Measurements from ENCODE around the gene PTEN. TPM values are rescaled to one million over a fixed set of nuclear protein-coding genes. Genes with fewer than 3 reads are reported as not detected.
"Not testable (repeated sequence)": the region's sequence is repeated elsewhere in the genome, so short reads cannot be mapped to it uniquely, and the experiment has no call there.

Gene PTEN
- total and polyA plus RNA-seq, 11 donors: 20.1 to 77.7 (median 60.0) TPM

GRCh38 chr10:87850742-87851205 is 12.7 kb upstream of the PTEN start:
- Histone ChIP-seq H3K4me3 (no peak overlapping the region), H3K27me3 (no peaks in the 10 kb centered on the region), H3K36me3 (no peaks in the 10 kb centered on the region), H3K4me1 (peaks cover 0 to 9% (median 0%) of the 10 kb centered on the region in 12 donors), H3K27ac (no peak overlapping the region), H3K9me3 (no peaks in the 10 kb centered on the region)
- no peak for TF ChIP-seq POLR2A (IDR thresholded peaks at IDR 0.05)
- TF ChIP-seq, protein P1, sequence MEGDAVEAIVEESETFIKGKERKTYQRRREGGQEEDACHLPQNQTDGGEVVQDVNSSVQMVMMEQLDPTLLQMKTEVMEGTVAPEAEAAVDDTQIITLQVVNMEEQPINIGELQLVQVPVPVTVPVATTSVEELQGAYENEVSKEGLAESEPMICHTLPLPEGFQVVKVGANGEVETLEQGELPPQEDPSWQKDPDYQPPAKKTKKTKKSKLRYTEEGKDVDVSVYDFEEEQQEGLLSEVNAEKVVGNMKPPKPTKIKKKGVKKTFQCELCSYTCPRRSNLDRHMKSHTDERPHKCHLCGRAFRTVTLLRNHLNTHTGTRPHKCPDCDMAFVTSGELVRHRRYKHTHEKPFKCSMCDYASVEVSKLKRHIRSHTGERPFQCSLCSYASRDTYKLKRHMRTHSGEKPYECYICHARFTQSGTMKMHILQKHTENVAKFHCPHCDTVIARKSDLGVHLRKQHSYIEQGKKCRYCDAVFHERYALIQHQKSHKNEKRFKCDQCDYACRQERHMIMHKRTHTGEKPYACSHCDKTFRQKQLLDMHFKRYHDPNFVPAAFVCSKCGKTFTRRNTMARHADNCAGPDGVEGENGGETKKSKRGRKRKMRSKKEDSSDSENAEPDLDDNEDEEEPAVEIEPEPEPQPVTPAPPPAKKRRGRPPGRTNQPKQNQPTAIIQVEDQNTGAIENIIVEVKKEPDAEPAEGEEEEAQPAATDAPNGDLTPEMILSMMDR (IDR thresholded peaks at IDR 0.05): peak; percentile 46 to 81 (median 72)
- peak in 4 of 5 donors; percentile 55 to 77 (median 62) for DNase-seq
- WGBS, 4 donors: 9 to 15% (median 14%) methylated on average over 5 of the region's 5 CpGs
- peak in 3 of 4 donors; percentile 93 to 96 (median 94) for ATAC-seq
- intact Hi-C loops (cut with DNase I): loop anchor here (1.0 to 5.0 kb wide), 6 partner anchors 262 to 707 kb away; no protein-coding TSS in a partner anchor

- ATAC-seq (no peak), DNase-seq (no peak)
- no peaks in the 10 kb centered on the region for H3K36me3 ChIP-seq
- intact Hi-C loops (cut with DNase I): loop anchor here in 6 of 10 donors (5.0 kb wide), 4 partner anchors 260 to 705 kb away; no protein-coding TSS in a partner anchor
- peaks cover 0 to 9% (median 0%) of the 10 kb centered on the region in 12 donors for H3K4me1 ChIP-seq
- H3K9me3 ChIP-seq: no peaks in the 10 kb centered on the region
- H3K27ac ChIP-seq: no peak overlapping the region
- 84 to 98% (median 94%) methylated on average over 1 of the region's 1 CpG for WGBS, 4 donors
- no peak for TF ChIP-seq POLR2A (IDR thresholded peaks at IDR 0.05)
- TF ChIP-seq, protein P1 (IDR thresholded peaks at IDR 0.05): no peak
- H3K4me3 ChIP-seq: no peak overlapping the region
- H3K27me3 ChIP-seq: no peaks in the 10 kb centered on the region
These were observed 11.3 kb upstream of the PTEN start for GRCh38 chr10:87852089-87852488.

- DNase-seq, H3K9me3 ChIP-seq, H3K4me3 ChIP-seq, H3K27me3 ChIP-seq, H3K36me3 ChIP-seq, ATAC-seq, H3K27ac ChIP-seq: not testable (repeated sequence)
- peaks cover 0 to 10% (median under 1%) of the 10 kb centered on the region in 12 donors for H3K4me1 ChIP-seq
- WGBS, 4 donors: 87 to 95% (median 94%) methylated on average over 5 of the region's 5 CpGs
- intact Hi-C loops (cut with DNase I): loop anchor here in 1 of 10 donors (5.0 kb wide), 1 partner anchor 702 kb away; no protein-coding TSS in a partner anchor
These were observed 8.2 kb upstream of the PTEN start for GRCh38 chr10:87855247-87855646.

DNA sequence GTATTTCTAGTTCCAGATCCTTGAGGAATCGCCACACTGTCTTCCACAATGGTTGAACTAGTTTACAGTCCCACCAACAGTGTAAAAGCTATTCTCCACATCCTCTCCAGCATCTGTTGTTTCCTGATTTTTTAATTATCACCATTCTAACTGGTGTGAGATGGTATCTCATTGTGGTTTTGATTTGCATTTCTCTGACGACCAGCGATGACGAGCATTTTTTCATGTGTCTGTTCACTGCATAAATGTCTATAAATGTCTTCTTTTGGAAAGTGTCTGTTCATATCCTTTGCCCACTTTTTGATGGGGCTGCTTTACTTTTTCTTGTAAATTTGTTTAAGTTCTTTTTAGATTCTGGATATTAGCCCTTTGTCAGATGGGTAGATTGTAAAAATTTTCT is 7.8 kb upstream of the PTEN start:
- 87 to 95% (median 90%) methylated on average over 4 of the region's 4 CpGs for WGBS, 4 donors
- intact Hi-C loops (cut with DNase I): loop anchor here in 2 of 10 donors (2.0 to 5.0 kb wide), 2 partner anchors 699 to 702 kb away; no protein-coding TSS in a partner anchor
- not testable (repeated sequence) for H3K27me3 ChIP-seq

GRCh38 chr10:87860156-87860795 is 3.1 kb upstream of the PTEN start:
- peak overlapping the region in 8 of 12 donors; percentile 14 to 99 (median 96) for H3K27ac ChIP-seq
- peaks cover 0 to 20% (median 14%) of the 10 kb centered on the region in 12 donors for H3K4me1 ChIP-seq
- intact Hi-C loops (cut with DNase I): loop anchor here (2.0 to 10.0 kb wide), 20 partner anchors 41 to 692 kb away; partner anchors contain the start of gene ATAD1 (in 1 of the 10)
- TF ChIP-seq, protein P1 (IDR thresholded peaks at IDR 0.05): peak; percentile 22 to 75 (median 49)
- TF ChIP-seq POLR2A (IDR thresholded peaks at IDR 0.05): no peak
- H3K4me3 ChIP-seq: no peak overlapping the region
- no peaks in the 10 kb centered on the region for H3K27me3 ChIP-seq
- H3K36me3 ChIP-seq: no peaks in the 10 kb centered on the region
- ATAC-seq (no peak), DNase-seq (no peak)
- H3K9me3 ChIP-seq: no peaks in the 10 kb centered on the region
- 27 to 38% (median 34%) methylated on average over 3 of the region's 3 CpGs for WGBS, 4 donors

More for the DNA sequence above, 7.8 kb upstream of the PTEN start:
- H3K9me3 ChIP-seq, DNase-seq, ATAC-seq, H3K27ac ChIP-seq, H3K4me3 ChIP-seq, H3K36me3 ChIP-seq: not testable (repeated sequence)
- peaks cover 0 to 13% (median 3%) of the 10 kb centered on the region in 12 donors for H3K4me1 ChIP-seq

Measured in heart left ventricle (tissue), 16 donors.